ENCODE data around the gene PRM1. TPM values are rescaled to one million over a fixed set of nuclear protein-coding genes. Genes with fewer than 3 reads are reported as not detected.

Gene PRM1
- total and polyA plus RNA-seq, 2 of the 13 experiments (the other 11 are each of a cell fraction or from before 2014, with no cell fraction given) = not detected

DNA sequence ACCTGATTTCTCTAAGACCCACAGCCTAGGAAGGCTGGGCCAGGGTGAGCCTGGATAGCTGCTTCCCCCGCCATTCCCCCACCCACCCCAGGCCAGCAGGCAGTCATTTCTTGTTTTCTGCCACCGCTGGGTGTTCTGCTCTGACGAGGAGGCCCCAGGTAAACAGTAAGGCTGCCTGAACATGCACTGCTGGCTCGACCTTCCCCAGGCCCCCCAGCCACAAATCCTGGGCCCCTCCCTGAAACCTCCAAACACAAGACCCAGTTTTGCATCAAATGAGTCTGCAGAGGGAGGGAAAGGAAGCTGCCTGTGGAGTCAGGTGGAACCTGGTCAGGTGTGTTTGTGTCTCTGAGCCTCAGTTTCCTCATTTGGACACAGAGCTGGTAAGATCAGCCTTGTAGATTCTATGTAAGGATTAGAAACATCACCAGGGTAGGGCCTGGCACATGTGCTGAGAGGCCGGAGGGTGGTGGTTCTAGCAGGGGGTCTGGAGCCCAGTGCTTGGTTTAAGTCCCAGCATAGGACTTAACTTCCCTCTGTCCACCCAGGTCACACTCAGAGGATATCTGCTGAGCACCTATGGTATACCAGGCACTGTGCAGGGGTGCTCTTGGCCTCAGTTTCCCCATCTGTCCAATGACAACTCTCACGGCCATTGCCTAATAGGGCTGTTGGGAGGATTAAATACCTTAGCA, 18.9 kb upstream of the PRM1 start (continued):
- TF ChIP-seq, protein P1, sequence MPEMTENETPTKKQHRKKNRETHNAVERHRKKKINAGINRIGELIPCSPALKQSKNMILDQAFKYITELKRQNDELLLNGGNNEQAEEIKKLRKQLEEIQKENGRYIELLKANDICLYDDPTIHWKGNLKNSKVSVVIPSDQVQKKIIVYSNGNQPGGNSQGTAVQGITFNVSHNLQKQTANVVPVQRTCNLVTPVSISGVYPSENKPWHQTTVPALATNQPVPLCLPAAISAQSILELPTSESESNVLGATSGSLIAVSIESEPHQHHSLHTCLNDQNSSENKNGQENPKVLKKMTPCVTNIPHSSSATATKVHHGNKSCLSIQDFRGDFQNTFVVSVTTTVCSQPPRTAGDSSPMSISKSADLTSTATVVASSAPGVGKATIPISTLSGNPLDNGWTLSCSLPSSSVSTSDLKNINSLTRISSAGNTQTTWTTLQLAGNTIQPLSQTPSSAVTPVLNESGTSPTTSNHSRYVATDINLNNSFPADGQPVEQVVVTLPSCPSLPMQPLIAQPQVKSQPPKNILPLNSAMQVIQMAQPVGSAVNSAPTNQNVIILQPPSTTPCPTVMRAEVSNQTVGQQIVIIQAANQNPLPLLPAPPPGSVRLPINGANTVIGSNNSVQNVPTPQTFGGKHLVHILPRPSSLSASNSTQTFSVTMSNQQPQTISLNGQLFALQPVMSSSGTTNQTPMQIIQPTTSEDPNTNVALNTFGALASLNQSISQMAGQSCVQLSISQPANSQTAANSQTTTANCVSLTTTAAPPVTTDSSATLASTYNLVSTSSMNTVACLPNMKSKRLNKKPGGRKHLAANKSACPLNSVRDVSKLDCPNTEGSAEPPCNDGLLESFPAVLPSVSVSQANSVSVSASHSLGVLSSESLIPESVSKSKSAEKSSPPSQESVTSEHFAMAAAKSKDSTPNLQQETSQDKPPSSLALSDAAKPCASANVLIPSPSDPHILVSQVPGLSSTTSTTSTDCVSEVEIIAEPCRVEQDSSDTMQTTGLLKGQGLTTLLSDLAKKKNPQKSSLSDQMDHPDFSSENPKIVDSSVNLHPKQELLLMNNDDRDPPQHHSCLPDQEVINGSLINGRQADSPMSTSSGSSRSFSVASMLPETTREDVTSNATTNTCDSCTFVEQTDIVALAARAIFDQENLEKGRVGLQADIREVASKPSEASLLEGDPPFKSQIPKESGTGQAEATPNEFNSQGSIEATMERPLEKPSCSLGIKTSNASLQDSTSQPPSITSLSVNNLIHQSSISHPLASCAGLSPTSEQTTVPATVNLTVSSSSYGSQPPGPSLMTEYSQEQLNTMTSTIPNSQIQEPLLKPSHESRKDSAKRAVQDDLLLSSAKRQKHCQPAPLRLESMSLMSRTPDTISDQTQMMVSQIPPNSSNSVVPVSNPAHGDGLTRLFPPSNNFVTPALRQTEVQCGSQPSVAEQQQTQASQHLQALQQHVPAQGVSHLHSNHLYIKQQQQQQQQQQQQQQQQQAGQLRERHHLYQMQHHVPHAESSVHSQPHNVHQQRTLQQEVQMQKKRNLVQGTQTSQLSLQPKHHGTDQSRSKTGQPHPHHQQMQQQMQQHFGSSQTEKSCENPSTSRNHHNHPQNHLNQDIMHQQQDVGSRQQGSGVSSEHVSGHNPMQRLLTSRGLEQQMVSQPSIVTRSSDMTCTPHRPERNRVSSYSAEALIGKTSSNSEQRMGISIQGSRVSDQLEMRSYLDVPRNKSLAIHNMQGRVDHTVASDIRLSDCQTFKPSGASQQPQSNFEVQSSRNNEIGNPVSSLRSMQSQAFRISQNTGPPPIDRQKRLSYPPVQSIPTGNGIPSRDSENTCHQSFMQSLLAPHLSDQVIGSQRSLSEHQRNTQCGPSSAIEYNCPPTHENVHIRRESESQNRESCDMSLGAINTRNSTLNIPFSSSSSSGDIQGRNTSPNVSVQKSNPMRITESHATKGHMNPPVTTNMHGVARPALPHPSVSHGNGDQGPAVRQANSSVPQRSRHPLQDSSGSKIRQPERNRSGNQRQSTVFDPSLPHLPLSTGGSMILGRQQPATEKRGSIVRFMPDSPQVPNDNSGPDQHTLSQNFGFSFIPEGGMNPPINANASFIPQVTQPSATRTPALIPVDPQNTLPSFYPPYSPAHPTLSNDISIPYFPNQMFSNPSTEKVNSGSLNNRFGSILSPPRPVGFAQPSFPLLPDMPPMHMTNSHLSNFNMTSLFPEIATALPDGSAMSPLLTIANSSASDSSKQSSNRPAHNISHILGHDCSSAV (CRISPR knock-in tag; IDR thresholded peaks at IDR 0.05; ENCODE audit: borderline replicate concordance) = no peak
- TF ChIP-seq MIER3 (CRISPR knock-in tag; IDR thresholded peaks at IDR 0.05; ENCODE audit: borderline replicate concordance) (0 out of 2 replicates have a peak, but pooled peaks have one; percentile 40), CBX5 (CRISPR knock-in tag; IDR thresholded peaks at IDR 0.05; ENCODE audit: borderline replicate concordance) (no peak), HNF4A (CRISPR knock-in tag; IDR thresholded peaks at IDR 0.05) (no peak), ZMYM2 (CRISPR knock-in tag; IDR thresholded peaks at IDR 0.05) (no peak), ZNF816 (CRISPR knock-in tag; IDR thresholded peaks at IDR 0.05; ENCODE audit: borderline replicate concordance) (no peak), REPIN1 (CRISPR knock-in tag; IDR thresholded peaks at IDR 0.05; ENCODE audit: borderline replicate concordance, low read depth) (no peak), TMF1 (CRISPR knock-in tag; IDR thresholded peaks at IDR 0.05; ENCODE audit: low read depth) (no peak), FIP1L1 (IDR thresholded peaks at IDR 0.05; ENCODE audit: borderline replicate concordance, insufficient read depth, low read depth, low read length) (no peak), SMARCE1 (IDR thresholded peaks at IDR 0.05; ENCODE audit: borderline replicate concordance) (no peak), ZNF230 (CRISPR knock-in tag; IDR thresholded peaks at IDR 0.05) (no peak), NR1H2 (CRISPR knock-in tag; IDR thresholded peaks at IDR 0.05; ENCODE audit: borderline replicate concordance, low read depth) (no peak), ZNF30 (CRISPR knock-in tag; IDR thresholded peaks at IDR 0.05) (no peak)
- TF ChIP-seq, protein P2, sequence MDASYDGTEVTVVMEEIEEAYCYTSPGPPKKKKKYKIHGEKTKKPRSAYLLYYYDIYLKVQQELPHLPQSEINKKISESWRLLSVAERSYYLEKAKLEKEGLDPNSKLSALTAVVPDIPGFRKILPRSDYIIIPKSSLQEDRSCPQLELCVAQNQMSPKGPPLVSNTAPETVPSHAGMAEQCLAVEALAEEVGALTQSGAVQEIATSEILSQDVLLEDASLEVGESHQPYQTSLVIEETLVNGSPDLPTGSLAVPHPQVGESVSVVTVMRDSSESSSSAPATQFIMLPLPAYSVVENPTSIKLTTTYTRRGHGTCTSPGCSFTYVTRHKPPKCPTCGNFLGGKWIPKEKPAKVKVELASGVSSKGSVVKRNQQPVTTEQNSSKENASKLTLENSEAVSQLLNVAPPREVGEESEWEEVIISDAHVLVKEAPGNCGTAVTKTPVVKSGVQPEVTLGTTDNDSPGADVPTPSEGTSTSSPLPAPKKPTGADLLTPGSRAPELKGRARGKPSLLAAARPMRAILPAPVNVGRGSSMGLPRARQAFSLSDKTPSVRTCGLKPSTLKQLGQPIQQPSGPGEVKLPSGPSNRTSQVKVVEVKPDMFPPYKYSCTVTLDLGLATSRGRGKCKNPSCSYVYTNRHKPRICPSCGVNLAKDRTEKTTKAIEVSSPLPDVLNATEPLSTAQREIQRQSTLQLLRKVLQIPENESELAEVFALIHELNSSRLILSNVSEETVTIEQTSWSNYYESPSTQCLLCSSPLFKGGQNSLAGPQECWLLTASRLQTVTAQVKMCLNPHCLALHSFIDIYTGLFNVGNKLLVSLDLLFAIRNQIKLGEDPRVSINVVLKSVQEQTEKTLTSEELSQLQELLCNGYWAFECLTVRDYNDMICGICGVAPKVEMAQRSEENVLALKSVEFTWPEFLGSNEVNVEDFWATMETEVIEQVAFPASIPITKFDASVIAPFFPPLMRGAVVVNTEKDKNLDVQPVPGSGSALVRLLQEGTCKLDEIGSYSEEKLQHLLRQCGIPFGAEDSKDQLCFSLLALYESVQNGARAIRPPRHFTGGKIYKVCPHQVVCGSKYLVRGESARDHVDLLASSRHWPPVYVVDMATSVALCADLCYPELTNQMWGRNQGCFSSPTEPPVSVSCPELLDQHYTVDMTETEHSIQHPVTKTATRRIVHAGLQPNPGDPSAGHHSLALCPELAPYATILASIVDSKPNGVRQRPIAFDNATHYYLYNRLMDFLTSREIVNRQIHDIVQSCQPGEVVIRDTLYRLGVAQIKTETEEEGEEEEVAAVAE (CRISPR knock-in tag; IDR thresholded peaks at IDR 0.05; ENCODE audit: borderline replicate concordance) = no peak
- TF ChIP-seq, protein P3, sequence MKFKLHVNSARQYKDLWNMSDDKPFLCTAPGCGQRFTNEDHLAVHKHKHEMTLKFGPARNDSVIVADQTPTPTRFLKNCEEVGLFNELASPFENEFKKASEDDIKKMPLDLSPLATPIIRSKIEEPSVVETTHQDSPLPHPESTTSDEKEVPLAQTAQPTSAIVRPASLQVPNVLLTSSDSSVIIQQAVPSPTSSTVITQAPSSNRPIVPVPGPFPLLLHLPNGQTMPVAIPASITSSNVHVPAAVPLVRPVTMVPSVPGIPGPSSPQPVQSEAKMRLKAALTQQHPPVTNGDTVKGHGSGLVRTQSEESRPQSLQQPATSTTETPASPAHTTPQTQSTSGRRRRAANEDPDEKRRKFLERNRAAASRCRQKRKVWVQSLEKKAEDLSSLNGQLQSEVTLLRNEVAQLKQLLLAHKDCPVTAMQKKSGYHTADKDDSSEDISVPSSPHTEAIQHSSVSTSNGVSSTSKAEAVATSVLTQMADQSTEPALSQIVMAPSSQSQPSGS (CRISPR knock-in tag; IDR thresholded peaks at IDR 0.05) = no peak
